Measurements from ENCODE around the gene DGKQ. TPM values are rescaled to one million over a fixed set of nuclear protein-coding genes. Genes with fewer than 3 reads are reported as not detected.
A peak's percentile ranks its signal among the peaks of the same experiment; 100 is the strongest.

Gene DGKQ
- total and polyA plus RNA-seq, 9 of the 15 experiments (the other 6 are each of a cell fraction or from before 2014, with no cell fraction given), result 0.17 to 22.0 (median 5.6) TPM

- no peak for TF ChIP-seq ZNF785 (CRISPR knock-in tag; IDR thresholded peaks at IDR 0.05)
- no peak for TF ChIP-seq ADNP (tag; IDR thresholded peaks at IDR 0.05)
- no peak for TF ChIP-seq ZNF23 (CRISPR knock-in tag; IDR thresholded peaks at IDR 0.05)
- no peak for TF ChIP-seq ZNF511 (CRISPR knock-in tag; IDR thresholded peaks at IDR 0.05)
- TF ChIP-seq CBFA2T3 (IDR thresholded peaks at IDR 0.05), result no peak
- TF ChIP-seq ZNF124 (CRISPR knock-in tag; IDR thresholded peaks at IDR 0.05), result no peak
- TF ChIP-seq TEAD2 (tag; IDR thresholded peaks at IDR 0.05), result no peak
- TF ChIP-seq ERF (CRISPR knock-in tag; IDR thresholded peaks at IDR 0.05), result 0 out of 2 replicates have a peak, but pooled peaks have one; percentile 28
- peak; percentile 65 to 90 (median 83) for TF ChIP-seq CTCF (IDR thresholded peaks at IDR 0.05 in 2 of 3, conservative IDR thresholded peaks at IDR 0.05 in 1 of 3; ENCODE audit: insufficient read depth in 2 of 3, low read depth in 1 of 3, low read length in 3 of 3)
- TF ChIP-seq CTCFL (IDR thresholded peaks at IDR 0.05; ENCODE audit: borderline replicate concordance, insufficient read depth, low read depth, low read length, poor library complexity, severe bottlenecking), result peak; percentile 35
- no peak for TF ChIP-seq NR0B1 (IDR thresholded peaks at IDR 0.05; ENCODE audit: partially characterized antibody)
- TF ChIP-seq ZNF583 (CRISPR knock-in tag; IDR thresholded peaks at IDR 0.05), result 0 out of 2 replicates have a peak, but pooled peaks have one; percentile 18
- no peak for TF ChIP-seq NFE2L1 (tag; IDR thresholded peaks at IDR 0.05; ENCODE audit: borderline replicate concordance, low read depth)
- TF ChIP-seq KDM4B (IDR thresholded peaks at IDR 0.05; ENCODE audit: borderline replicate concordance in 2 of 2, low read depth in 1 of 2), result no peak
- TF ChIP-seq TCF3 (CRISPR knock-in tag; IDR thresholded peaks at IDR 0.05), result no peak
- no peak for TF ChIP-seq FOXK2 (conservative IDR thresholded peaks at IDR 0.05 in 1 of 2, IDR thresholded peaks at IDR 0.05 in 1 of 2; ENCODE audit: low read depth in 2 of 2)
- 0 out of 2 replicates have a peak, but pooled peaks have one; percentile 21 for TF ChIP-seq JUN (IDR thresholded peaks at IDR 0.05; ENCODE audit: borderline replicate concordance, low read depth, low read length)
- no peak; the same call in 1 of the 2 replicates for TF ChIP-seq JUN (CRISPR knock-in tag; IDR thresholded peaks at IDR 0.05; ENCODE audit: borderline replicate concordance)
- TF ChIP-seq ZNF695 (CRISPR knock-in tag; IDR thresholded peaks at IDR 0.05), result no peak
- no peak; the same call in 1 of the 2 replicates for TF ChIP-seq CREB1 (IDR thresholded peaks at IDR 0.05)
- TF ChIP-seq CREB1 (CRISPR knock-in tag; IDR thresholded peaks at IDR 0.05), result 0 out of 2 replicates have a peak, but pooled peaks have one; percentile 40
These were observed 13.7 kb upstream of the DGKQ start, which contains the start of gene IDUA (continued) for GRCh38 chr4:986879-987623.
